Right lobe of liver (tissue), 4 donors: ENCODE results near the gene SLC24A3.

ENCODE experiments used
- CTCF ChIP-seq, 4 donors: fragments of 200-600 bp in 3 of 4; fragments of 450-650 bp in 1 of 4; IDR thresholded peaks; one replicate each; pipeline versions ENCODE4 v1.5.1 to v1.8.0; 2016 to 2022; ENCODE audit warnings: antibody characterized with exemption in 4 of 4, mild to moderate bottlenecking in 2 of 4
- POLR2A ChIP-seq: fragments of 450-650 bp; IDR thresholded peaks from one replicate; pipeline ENCODE4 v1.6.1; 2017; ENCODE audit warnings: antibody characterized with exemption, mild to moderate bottlenecking
- donor health status: DM: no; HTN: no; CAD: no.
- donor health status: DM: no; HTN: no; CAD: no.
- donor health status: DM: no; HTN: yes; CAD: no.

DNA sequence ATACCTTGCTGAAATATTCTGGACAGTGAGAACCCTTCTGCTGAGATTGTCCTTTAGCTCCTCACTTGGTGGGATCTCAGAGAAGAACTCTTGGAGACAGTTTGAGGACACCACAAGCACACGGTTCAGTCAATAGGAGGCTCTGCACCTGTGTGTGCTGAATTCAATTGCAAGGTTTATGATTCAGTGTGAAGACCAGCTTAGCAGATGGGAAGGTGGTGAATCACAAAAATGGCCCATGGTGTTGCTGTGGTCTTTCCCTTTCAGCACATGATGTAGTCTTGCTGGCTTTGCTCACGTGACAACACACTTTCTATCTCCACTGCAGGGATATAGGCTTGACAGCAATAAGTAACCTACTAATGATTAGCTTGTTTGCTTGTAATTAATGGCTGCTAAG lies 270.3 kb downstream of the SLC24A3 start:
- TF ChIP-seq CTCF (IDR thresholded peaks at IDR 0.05), result no peak
- no peak for TF ChIP-seq POLR2A
